ENCODE data around the gene AFAP1. TPM values are rescaled to one million over a fixed set of nuclear protein-coding genes. Genes with fewer than 3 reads are reported as not detected.

Gene AFAP1
- total RNA-seq, 4 donors from 2014 or later, result 4.4 to 16.6 (median 10.7) TPM

GRCh38 chr4:7774301-7775294 is 165.1 kb downstream of the AFAP1 start:
- peaks cover 0 to 89% (median 9%) of the 10 kb centered on the region in 3 donors for H3K36me3 ChIP-seq
- H3K27me3 ChIP-seq, result no peaks in the 10 kb centered on the region
- 85 to 95% methylated on average over 20 of the region's 22 CpGs for WGBS, 2 donors
- intact Hi-C loops (cut with DNase I), result no loop called here
- no peaks in the 10 kb centered on the region for H3K9me3 ChIP-seq
- DNase-seq, result no peak
- H3K27ac ChIP-seq, result no peak overlapping the region
- H3K4me1 ChIP-seq, result peaks cover 0 to 11% (median 3%) of the 10 kb centered on the region in 3 donors
- TF ChIP-seq CTCF (IDR thresholded peaks at IDR 0.05) (no peak), POLR2A (IDR thresholded peaks at IDR 0.05) (no peak)
- no peak overlapping the region for H3K4me3 ChIP-seq

GRCh38 chr4:7773401-7774180 is 166.1 kb downstream of the AFAP1 start:
- Histone ChIP-seq H3K9me3 (no peaks in the 10 kb centered on the region), H3K4me1 (peaks cover 0 to 5% (median 0%) of the 10 kb centered on the region in 3 donors), H3K27ac (peak overlapping the region in 3 of 4 donors; percentile 26 to 74 (median 48)), H3K4me3 (no peak overlapping the region), H3K36me3 (peaks cover 0 to 99% (median 9%) of the 10 kb centered on the region in 3 donors), H3K27me3 (no peaks in the 10 kb centered on the region)
- no peak for DNase-seq
- WGBS, 2 donors, result 76 to 92% methylated on average over 11 to 14 of the region's 24 CpGs
- intact Hi-C loops (cut with DNase I), result no loop called here
- TF ChIP-seq CTCF (IDR thresholded peaks at IDR 0.05) (no peak), POLR2A (IDR thresholded peaks at IDR 0.05) (no peak)

GRCh38 chr4:7772711-7773385 is 166.8 kb downstream of the AFAP1 start:
- WGBS, 2 donors, result 65 to 78% methylated on average over 12 to 20 of the region's 31 CpGs
- H3K9me3 ChIP-seq, result no peaks in the 10 kb centered on the region
- DNase-seq, result no peak
- peaks cover 0 to 5% (median 0%) of the 10 kb centered on the region in 3 donors for H3K4me1 ChIP-seq
- peaks cover 0 to 99% (median 9%) of the 10 kb centered on the region in 3 donors for H3K36me3 ChIP-seq
- TF ChIP-seq POLR2A (IDR thresholded peaks at IDR 0.05) (no peak), CTCF (IDR thresholded peaks at IDR 0.05) (no peak)
- H3K4me3 ChIP-seq, result peak overlapping the region in 1 of 4 donors; percentile 5
- intact Hi-C loops (cut with DNase I), result no loop called here
- H3K27me3 ChIP-seq, result no peaks in the 10 kb centered on the region
- H3K27ac ChIP-seq, result peak overlapping the region in 3 of 4 donors; percentile 26 to 74 (median 48)

DNA sequence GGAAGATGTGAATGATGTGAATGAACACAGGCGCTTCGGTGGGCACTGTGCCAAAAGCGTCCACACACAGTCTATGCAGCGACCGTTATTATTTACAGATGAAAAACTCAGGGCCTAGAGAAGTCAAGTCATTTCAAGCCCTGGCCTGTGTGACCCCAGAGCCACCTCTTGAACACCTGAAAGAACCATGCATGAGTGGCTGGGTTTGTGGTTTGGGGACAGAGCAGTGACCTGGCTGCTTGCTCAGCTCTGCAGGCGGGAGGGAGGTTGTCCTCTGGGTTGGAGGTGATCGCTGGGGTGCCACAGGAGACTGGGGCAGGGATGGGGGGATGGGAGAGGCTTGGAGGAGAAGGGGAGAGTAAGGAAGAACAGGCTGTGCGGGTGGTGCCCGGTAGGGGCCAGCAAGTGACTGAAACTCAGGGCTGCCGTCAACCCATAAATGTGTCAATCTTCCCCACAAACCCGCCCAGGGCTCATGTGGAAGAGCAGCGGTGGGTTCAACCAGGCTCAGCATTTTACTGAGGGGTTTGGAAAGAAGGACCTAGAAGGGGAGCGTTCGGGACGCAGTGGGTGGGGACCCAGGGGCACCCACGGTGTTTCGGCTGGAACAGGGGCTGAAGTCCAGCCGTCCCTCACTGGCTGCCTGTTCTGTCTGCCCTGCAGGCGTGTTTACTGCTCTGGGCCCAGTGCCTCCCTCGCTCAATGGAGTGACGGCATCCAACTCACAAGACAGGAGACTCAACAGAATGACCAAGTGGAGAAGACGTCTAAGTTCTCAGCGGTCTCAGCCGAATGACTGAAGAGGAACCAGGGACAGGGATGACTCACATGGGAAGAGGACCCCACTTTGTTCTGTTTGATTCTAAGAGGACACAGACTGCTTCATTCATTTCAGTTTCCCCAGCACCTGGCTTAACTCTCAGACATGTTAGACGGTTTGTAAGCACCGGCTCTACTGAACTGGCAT is 167.8 kb downstream of the AFAP1 start:
- peaks cover 6 to 99% (median 9%) of the 10 kb centered on the region in 3 donors for H3K36me3 ChIP-seq
- peaks cover 0 to 9% (median 0%) of the 10 kb centered on the region in 3 donors for H3K4me1 ChIP-seq
- no peak overlapping the region for H3K4me3 ChIP-seq
- no peaks in the 10 kb centered on the region for H3K27me3 ChIP-seq
- H3K9me3 ChIP-seq, result no peaks in the 10 kb centered on the region
- DNase-seq, result no peak
- 53 to 79% methylated on average over 21 to 22 of the region's 26 CpGs for WGBS, 2 donors
- TF ChIP-seq CTCF (IDR thresholded peaks at IDR 0.05) (no peak), POLR2A (IDR thresholded peaks at IDR 0.05) (no peak)
- intact Hi-C loops (cut with DNase I), result no loop called here
- peak overlapping the region in 1 of 4 donors; percentile 26 for H3K27ac ChIP-seq

Data from esophagus squamous epithelium (tissue), 5 donors.